ENCODE measurements around the gene COBLL1.
A peak's percentile ranks its signal among the peaks of the same experiment; 100 is the strongest.

COBLL1 gene

GRCh38 chr2:164667566-164667965 lies 174.1 kb downstream of the COBLL1 start:
- DNase-seq = no peak

DNA sequence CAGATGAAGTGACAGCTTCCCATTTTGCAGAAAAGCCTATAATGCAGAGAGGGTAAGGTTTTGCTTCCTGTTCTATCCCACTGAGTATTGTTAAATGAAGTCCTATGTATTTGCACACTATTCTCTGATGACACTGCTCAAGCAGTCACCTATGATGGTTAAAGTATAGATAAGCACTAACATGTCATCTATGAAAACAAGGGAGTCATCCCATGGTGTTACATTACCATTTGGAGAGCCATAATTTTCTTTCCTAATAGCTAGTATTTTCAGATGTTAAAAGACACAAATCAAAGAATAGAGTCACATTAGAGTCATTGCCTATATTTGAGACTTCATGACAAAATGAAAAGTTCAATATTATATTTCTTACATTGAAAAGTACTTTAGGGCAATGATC lies 177.6 kb downstream of the COBLL1 start:
- no peak for DNase-seq

GRCh38 chr2:164662868-164663631 lies 178.6 kb downstream of the COBLL1 start:
- DNase-seq = no peak

DNA sequence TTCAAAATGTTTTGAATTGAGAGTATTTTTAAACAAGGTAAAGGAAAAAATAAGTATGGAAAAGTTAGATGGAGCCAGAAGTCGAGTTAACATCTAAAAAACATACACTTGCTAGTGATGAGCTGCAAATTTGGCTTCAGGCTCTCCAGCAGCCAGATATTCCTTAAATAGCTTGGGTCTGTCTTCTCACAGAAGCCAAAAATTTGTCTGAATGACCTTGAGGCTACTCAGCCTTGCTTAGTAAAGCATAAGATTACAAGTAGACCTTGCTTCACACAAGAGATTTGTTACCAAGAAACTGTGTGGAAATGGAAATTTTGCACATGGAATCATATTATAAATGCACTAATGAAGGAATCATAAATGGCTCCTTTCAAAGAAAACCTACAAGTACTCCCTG lies 179.6 kb downstream of the COBLL1 start:
- DNase-seq = no peak

- peak; percentile 53 for DNase-seq
These were observed 180.3 kb downstream of the COBLL1 start for GRCh38 chr2:164661349-164661748.

DNA sequence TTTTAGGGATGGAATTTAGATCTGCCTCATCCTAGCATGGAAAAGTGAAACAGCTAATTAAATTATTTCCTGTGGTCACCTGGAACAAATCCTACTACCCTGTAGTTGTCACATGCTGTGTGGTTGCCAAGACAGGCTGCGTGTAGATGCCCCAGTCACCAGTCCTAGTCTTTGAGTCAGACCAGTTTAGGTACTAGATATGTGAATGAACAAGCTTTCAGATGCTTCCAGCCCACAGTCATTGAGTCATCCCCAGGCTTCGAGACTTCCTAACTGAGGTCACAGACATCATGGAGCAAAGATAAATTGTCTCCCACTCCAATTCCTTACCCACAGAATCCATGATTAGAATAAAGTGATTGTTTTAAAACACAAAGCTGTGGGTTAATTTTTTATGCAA lies 184.5 kb downstream of the COBLL1 start:
- peak; percentile 81 for DNase-seq

DNA sequence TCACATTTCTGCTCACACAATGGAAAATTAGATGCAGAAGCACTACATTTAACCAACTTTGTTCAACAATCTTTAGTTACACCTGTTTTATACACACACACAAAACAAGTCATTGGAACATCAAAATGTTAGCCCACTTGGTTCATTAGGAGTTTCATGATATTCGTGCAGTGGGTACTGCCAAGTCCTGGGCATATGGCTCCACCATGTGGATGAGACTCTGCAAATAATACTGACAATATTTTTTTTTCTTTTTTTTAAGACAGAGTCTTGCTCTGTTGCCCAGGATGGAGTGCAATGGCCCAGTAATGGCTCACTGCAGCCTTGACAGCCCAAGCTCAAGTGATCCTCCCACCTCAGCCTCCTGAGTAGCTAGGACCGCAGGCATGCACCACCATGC lies 185.9 kb downstream of the COBLL1 start:
- DNase-seq = peak; percentile 8

DNA sequence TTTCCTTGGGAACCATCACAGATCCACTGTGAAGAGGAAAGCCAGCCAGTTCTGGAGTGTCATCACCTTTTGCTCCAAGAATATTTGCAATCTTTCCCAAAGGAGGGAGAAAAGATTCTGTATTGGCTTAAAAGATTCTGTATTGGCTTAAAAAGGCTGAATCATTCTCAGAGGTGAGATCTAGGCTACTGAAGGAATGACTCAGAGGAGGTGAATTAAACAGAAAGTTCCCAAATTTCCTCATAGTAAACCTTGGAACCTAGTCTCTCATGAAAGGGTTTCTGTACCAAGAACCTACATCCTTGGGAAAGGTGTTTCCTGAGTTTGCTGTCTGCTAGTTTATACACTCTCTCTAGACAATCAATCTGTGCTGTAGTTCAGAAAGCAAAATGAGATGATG lies 186.3 kb downstream of the COBLL1 start:
- DNase-seq = peak; percentile 34

DNA sequence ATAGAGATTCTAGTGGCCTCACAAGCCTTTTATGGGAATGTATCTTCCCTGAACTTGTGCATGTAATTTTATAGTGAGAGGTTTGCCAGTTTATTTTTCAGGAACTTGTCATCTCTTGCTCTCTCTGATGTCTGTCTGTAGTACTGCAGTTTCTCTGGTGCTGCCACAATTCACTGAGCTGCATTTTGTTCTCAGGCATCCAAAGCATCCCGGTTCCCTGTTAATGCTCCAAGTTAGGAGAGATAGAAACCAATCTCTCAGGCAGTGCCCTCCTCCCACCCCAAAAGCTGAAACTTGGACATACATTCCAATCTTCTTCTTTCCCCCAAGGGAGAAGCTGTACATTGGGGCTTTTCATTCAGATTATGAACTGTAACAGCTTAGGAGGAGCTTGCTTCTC lies 190.3 kb downstream of the COBLL1 start:
- no peak for DNase-seq

- no peak for DNase-seq
These were observed 197.5 kb downstream of the COBLL1 start for GRCh38 chr2:164644036-164644700.

DNA sequence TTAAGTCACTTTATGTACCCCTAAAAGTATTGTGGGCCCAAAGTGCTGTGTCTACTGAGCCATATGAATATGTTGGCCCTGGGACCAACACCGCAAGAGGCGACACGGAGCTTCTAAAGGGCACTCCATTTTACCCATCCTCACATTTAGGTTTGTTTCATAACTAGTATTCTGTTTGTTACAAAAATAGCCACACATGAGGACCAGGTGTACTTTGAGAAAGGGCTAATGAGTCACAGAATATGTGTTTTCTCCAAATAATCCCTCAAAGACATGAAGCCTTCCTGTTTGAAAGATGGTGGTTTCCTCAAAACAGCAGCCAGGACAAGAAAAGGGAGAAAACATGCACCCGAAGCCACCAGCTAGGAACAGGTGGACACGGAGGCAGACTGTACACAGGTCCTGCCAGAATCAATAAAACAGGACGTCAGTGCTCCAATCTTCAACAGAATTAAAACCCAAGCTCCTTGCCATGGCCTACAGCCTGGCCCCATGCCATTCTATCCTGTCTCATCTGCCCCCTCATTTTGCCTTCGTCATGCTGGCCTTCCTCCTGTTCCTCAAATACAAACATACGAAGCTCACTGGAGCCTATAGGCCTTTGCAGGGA lies 198.6 kb downstream of the COBLL1 start:
- DNase-seq = no peak

DNA sequence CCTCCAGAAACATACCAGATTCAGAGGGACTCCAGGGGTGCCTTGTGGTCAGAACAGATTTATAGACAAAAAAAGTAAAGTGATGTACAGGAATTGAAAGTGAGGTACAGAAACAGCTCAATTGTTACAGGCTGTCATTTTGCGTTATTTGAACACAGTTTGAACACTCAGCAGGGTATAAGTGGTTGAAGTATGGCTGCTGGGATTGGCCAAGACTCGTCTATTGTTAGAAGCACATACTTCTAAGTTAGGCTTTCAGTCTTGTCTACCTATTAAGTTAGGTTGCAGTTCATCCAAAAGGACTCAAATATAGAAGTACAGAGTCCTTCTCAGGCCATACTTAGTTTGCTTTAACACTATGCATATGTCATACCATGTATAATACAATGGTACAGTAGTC lies 199.4 kb downstream of the COBLL1 start:
- DNase-seq = no peak
